Measurements from ENCODE around the gene STON1.

STON1 gene

DNA sequence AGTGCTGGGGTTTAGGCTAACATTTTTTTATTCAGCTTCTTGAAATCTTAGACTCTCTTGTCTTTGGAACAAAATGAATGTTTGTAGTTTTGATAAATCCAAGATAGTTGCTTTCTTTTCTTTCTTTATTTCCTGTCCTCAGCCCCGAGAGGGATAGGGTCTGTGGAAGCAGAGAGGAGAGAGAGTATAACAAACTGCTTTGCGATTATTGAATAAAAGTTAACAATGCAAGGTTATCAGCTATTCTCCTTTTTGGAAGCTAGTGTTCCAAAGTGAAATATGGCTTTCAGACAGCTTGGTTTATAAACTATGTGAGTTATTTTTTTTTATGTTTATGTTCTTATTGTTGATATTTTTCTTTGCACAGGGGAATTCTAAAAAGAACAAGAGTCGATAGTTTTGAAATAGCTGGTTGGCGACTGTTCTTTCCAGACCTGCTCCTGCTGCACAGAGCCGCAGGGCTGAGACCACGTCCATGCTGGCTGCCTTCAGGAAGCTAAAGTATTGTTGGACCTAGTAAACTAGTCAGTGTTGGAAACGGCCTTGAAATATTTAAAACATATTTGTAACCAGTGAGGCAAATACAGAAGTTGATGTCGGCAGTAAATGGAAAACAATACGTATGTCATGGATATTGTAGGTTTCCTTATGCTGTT is 15.5 kb upstream of the STON1 start:
- no peak overlapping the region for H3K27ac ChIP-seq
- no peak for TF ChIP-seq CTCF (conservative IDR thresholded peaks at IDR 0.05)

DNA sequence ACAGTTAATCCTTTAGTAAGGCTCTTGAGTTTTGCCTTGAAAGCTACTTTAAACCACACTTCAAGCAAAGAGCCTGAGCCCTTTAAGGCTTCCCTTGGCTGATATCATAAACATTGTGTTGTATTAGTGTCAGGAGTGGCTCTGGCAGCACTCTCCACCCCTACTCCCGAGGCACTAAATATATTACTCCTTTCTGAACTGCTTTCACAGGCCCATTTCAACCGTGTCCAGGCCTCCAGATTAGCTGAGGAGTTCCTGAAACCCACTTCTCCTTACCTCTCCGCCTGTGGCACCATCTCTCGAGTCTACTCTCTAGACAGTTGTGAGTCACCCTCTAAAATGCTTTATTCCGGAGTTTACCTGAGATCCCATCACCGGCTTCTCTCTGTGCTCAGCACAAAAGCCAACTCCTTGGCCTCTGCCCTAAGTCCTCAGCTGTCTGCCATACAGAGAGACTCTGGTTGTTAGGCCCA is 14.4 kb upstream of the STON1 start:
- no peak overlapping the region for H3K27ac ChIP-seq
- no peak for TF ChIP-seq CTCF (conservative IDR thresholded peaks at IDR 0.05)

DNA sequence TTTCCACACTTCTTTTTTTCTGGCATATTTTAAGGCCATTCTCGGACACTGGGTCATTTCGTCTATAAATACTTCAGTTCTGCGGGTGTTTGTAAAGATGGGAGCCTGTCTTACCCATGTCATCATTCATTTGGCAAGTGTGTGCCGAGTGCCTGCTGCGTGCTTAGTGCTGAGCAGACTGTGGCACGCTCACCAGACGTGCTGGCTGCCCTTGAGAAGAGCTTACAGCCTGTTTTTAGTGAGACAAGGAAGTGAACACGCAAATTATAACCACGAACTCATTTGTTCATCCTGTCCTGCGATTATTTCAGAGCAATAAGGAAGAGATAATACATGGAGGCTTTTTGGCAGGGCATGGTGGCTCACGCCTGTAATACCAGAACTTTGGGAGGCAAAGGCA is 10.4 kb upstream of the STON1 start:
- no peak for TF ChIP-seq CTCF (conservative IDR thresholded peaks at IDR 0.05)
- H3K27ac ChIP-seq = no peak overlapping the region

GRCh38 chr2:48524756-48525155 is 5.2 kb upstream of the STON1 start:
- peak overlapping the region; percentile 65 for H3K27ac ChIP-seq

GRCh38 chr2:48525269-48525943 is 4.5 kb upstream of the STON1 start:
- TF ChIP-seq CTCF (conservative IDR thresholded peaks at IDR 0.05) = no peak

DNA sequence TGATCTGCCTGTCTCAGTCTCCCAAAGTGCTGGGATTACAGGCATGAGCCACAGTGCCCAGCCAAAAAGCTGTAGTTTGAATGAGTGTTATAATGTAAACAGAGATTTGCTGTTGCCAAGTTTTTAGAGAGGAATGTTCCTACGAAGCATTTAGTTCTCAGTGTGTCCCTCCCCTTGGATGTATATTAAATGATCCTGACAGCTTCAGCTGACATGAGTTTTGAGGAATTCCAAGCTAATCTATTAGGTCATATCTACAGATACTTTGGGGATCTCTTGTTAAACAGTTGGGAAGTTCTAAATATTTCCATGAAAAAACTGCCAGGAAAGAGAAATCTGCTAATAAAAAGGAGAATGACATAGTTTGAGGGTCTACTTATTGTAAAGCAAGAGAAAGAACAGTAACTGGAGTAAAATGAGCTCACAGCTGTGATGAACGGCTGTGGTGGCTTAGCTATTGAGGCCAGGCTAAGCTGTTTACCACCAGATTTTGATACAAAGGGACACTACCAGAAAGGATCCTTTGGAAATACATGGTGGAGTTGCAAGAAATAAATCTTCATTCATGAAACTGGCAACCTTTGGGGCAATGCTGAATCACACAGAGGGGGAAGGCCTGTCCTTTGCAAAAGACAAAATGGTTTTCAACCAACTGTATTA is 2.6 kb upstream of the STON1 start:
- TF ChIP-seq CTCF (conservative IDR thresholded peaks at IDR 0.05) = no peak

More at GRCh38 chr2:48525269-48525943, 4.5 kb upstream of the STON1 start:
- H3K27ac ChIP-seq = peak overlapping the region; percentile 65

DNA sequence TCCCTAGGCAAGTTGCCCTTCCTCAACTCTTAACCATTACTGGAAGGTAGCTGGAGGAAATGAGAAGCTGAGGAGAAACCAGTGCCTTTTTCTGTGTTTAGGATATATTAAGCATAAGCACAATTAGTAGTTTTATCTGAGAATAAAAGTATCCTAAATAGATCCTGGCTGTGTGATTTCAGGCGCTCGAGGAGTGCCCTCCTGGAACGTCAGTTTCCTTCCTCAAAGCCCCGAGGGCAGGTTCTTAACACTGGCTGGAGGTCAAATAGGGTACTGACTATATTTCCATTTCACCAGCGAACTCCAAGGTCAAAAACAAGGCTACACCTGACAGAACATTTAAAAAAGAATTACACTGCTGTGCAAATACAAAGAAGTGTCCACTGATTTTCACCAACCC is 1.5 kb upstream of the STON1 start:
- no peak overlapping the region for H3K27ac ChIP-seq
- no peak for TF ChIP-seq CTCF (conservative IDR thresholded peaks at IDR 0.05)

More for the DNA sequence above, 2.6 kb upstream of the STON1 start:
- no peak overlapping the region for H3K27ac ChIP-seq
